GM18870 (cell line): ENCODE measurements around the gene SEMA3F.

ENCODE experiments used
- ATAC-seq: cut with Tn5 transposase; IDR thresholded peaks from one replicate; pipeline ENCODE4 v1.9.1; 2021; ENCODE audit warnings: moderate library complexity; ENCODE audit not compliant: unreplicated experiment

Gene SEMA3F

DNA sequence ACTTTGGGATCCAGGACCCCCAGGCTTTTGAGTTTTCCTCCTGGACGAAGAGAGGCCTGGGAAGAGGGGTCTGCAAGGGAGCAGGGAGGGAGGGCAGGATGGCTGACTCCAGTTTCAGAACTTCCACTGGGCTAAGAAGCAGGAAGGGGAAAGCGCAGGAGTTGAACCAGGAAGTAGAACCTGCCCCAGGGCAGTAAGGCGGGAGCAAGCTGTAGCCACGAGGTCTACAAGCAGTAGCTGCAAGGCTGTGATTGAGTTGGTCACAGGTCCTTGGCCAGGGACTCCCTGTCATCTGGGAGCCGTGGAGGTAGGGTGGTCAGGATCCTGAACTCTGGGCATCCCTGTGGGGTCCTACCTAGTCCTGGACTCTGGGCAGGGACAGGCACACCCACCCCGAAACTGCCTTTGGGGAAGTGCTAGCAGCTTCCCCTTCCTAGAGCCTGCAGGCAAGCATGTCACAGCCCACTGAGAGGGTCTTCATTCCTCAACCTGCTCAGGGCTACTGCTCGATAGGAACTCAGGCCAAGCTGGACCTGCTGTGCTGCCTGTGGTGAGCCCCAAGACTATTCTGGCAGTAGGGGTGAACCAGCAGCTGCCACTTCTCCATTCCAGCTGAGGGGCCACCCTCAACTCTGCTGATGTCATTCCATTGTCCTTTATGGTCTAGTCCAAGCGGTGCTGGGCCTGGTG lies 75.1 kb downstream of the SEMA3F start:
- ATAC-seq, result no peak

DNA sequence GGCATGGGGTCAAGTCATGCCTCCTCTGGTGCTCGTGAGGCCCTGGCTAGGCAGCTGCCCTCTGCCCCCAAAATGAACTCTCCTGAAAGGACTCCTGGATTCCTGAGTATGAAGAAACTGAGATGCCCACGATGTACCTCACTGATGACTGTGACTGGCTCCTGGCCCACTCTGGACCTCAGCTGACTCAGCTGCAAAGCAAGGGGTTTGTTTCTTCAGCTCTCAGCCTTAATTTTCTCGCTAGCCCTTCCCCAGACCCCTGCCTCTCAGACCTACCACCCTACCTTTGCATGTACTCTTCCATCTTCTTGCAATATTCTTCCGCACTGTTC lies 75.6 kb downstream of the SEMA3F start:
- ATAC-seq, result no peak

DNA sequence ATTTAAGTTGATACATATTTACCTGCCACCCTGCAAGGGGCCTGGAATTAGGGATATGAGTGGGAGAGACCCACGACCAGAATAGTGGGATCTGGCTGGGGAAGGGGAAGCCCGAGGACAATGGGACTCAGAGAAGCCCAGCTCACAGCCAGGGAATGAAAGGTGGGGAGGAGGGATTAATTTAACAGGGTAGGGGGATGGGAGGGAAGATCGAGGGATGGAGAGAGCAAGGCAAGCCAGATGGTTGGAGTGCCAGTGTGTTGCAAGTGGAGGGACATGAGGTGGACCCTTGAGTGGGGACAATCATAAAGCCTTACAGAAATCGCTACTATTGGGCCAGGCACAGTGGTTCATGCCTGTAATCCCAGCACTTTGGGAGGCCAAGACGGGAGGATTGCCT lies 76.5 kb downstream of the SEMA3F start:
- ATAC-seq, result no peak

DNA sequence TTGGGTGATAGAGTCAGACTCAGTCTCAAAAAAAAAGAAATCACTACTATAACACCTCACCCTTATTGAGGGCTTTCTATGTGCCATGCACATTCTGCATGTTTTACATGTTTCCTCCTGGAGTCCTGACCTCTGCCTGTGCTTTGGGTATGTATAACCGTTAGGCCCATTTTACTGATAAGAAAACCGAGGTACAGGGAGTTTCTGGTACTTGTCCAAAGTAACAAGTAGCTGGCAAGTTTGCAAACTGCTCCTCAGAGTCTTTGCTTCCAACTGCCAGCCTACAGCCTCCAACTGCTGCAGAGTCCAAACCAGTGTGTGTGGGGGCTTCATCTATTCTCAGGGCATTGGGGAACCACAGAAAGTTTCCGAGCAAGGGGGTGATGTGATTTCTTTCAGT lies 77.2 kb downstream of the SEMA3F start:
- ATAC-seq, result no peak

DNA sequence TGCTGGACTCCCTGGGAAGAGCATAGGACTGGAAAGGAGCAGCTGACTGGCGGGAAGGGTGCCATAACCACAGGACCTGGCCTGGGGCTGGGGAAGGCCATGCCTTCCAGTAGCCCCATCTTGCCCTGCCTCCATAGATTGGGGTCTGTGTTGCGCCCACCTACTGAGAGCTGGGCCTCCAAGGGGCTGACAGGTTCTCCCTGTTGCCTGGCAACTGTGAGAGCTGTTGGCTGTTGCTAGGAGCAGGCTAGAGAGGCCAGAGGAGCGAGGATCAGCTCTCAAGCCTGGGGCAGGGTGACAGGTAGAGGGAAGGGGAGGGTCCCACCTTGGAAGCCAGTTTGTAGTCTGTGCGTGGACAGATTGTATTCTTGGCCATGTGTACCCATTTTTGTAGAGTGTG lies 78.1 kb downstream of the SEMA3F start:
- no peak for ATAC-seq

DNA sequence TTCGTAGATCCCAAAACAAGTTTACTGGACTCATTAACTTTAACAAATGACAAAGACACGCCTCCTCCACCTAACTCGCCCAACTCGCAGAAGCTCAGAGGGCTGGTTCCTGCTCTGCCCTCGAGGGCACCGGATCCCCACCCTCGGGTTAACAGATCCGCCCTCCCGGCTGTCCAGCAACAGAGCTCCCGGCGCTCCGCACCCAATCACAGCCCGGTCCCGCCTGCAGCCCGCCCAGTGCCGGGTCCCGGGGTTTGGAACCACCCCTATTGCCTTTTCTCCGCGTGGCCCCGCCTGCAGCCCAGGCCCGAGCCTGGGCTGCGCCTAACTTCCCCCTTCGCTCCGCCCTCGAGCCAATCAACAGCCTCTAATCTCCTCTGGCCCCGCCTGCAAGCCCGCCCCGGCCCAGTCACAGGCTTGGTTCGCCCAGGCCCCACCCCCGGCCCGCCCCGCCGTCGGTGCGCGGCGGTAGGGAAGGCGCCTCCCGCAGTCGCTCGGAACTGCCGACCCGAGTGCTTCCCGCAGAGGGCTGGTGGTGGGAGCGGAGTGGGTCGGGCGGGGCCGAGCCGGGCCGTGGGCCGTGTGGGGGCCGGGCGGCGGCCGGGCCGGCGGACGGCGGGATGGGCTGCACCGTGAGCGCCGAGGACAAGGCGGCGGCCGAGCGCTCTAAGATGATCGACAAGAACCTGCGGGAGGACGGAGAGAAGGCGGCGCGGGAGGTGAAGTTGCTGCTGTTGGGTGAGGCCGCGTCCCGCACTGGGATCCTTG lies 80.8 kb downstream of the SEMA3F start, which contains the start of gene GNAI2:
TSS of gene GNAI2 (plus strand) at position 489 of the 768 bp plus-strand sequence. CDS start at position 621, 132 bp downstream.
- peak; percentile 90 for ATAC-seq

DNA sequence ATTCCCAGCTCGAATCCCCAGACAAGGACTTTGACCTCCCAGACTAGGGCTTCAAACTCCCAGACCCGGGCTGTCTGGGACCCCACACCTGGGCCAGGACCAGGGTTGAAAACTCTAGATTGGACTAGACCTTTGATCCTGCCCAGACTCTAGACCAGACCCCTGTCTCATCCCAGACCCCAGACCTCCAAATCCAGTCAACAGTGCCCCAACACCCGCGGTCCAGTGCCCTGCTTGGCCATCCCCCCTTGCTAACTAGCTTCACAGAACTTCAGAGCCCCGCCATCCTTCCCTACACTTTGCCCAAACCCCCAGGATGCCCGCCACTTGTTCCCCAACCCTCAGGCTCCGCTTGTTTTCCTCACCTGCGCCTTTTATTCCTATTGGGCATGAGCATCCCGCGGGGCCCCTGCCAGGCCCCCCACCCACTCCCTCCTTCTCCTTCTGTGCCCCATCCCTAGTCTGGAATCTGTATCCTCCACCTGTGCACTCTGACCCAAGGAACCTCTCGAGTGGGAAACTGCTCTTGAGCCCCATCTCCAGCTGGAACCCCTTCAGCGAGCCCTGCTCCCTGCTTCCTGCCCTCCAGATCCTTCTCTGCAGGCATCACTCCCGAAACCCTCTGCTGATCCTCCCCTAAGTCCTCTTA lies 81.5 kb downstream of the SEMA3F start:
- no peak for ATAC-seq

DNA sequence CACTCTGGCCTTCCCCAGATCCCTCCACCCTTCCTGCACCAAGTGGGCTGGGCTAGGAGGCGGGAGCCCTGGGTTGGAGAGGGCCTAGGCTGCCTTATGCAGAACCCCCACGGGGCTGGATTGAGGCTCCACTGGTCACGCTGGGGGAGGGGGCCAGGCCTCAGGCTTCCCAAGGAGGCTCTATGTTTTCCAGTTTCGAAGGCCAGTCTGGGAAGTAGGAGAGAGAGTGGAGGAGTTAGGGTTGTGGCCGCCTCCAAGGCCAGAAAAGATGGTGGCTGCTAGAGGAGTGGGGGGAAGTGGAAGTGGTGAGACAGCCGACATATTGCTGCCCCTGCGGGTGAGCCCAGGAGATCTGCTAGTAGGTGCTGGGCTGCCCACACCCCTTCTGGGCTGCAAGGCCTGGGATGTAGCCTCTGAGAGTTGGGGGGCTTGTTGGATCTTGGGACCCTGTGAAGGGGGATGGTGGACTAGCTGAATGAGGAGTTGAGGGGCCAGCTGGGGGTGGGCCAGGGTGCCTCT lies 82.1 kb downstream of the SEMA3F start:
- ATAC-seq, result no peak

DNA sequence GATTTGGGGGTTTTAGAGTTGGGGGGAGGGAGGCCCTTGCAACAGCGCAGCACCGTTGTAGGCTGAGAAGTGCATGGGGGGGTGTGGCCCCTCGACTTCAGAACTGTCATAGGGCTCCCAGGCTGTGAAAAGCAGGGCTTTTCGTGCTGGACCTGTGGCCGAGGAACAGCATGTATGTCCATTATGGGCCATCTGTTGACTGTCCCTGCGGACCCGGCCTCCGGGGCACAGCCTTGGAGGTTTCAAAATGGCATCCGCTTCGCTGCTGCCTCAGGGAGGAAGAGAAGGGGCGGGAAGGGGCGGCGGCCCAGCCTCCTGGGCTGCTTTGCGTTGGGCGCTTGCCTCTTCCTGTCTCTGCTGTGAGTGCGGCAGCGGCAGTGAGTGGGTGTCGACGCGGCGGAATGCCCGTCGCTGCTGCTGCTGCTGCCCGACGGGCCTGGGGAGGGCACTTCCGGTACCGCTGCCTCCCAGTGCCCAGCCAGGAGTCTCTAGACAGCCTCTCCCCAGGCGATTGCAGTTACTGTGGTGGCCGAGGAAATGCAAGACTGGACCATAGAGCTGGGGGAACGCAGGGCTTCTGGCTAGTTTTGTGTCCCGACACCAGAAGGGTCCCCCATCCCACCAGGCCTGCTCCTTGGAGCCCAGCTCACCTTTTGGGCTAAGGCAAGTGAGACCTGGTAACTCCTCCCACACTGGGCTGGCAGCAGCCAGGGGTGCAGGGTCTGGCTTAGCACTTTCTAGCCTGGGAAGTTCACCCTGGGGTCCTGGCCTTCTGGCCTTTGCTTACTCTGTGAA lies 82.8 kb downstream of the SEMA3F start:
- no peak for ATAC-seq

DNA sequence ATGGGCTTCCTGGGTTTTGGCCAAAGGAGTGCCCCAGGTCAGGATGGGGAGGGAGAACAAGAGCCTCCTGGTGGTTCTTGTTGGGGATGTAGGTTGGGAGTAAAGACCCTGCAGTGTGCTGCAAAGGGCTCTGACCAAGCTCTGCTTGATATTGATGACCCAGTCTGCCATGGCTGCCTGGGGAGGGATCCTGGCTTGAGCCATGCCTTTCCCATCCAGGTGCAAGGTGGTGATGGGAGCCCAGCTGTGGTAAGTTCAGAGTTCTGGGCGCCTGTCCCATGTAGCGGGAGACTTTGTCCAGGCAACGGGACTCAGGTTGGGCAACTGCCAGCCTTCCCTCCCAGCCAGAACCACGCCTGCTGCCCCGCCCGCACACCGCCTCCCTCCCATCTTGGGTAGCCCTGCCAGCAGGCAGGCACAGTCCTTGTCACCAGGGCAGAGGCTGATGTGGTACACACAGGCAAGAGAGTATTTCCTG lies 83.5 kb downstream of the SEMA3F start:
- no peak for ATAC-seq
